CD4-positive, alpha-beta T cell treated with Interleukin-6 at 100 ng/mL for 8 hours (primary cell): ENCODE measurements around the gene JAG2.

ENCODE experiments used
- DNase-seq: peaks from one replicate; pipeline ENCODE4 v3.0.0-alpha.2; 2020; ENCODE audit warnings: mixed read lengths, low spot score

The JAG2 gene

DNA sequence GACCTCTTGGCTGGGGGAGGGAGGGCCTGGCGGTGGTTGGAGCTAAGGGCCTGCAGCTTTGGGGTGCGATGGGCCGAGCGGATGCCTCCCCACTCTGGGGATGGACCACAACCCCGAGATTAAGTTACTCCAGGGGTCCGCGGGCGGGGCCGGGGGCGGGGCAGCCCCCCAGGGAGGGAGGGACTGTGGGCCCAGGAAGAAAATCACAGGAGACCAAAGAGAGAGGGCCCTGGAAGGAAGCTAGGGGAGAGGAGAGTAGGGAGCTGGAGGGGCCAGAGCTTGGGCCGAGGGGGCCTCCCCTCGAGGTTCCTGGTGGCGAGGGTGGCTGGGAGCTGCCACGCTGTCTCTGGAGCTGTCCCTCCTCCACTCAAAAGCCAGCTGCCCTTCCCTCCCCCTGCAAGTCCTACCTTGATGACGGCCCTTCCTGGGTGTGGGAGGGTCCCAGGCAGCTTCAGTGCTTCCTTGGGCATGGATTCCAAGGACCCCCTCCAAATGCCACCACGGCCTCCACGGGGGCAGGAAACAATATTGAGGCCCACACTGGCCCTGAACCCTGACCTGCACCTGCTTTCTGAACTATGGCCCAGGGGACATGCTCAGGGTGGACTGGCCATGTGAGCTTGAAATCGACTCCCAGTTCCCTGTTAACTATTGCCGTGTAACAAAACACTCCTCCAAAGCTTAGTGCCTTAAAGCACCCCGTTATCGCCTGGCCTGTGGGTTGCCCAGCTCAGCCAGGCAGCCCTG lies 13.1 kb upstream of the JAG2 start:
- no peak for DNase-seq

GRCh38 chr14:105180592-105181548 lies 12.3 kb upstream of the JAG2 start, which contains the start of gene NUDT14:
TSS of gene NUDT14 (minus strand) at chr14:105181312. CDS start at chr14:105181209, 103 bp downstream.
- peak; percentile 86 for DNase-seq

- no peak for DNase-seq
Measured at GRCh38 chr14:105179191-105179590, 10.6 kb upstream of the JAG2 start.

GRCh38 chr14:105178868-105179140 lies 10.2 kb upstream of the JAG2 start:
- no peak for DNase-seq

DNA sequence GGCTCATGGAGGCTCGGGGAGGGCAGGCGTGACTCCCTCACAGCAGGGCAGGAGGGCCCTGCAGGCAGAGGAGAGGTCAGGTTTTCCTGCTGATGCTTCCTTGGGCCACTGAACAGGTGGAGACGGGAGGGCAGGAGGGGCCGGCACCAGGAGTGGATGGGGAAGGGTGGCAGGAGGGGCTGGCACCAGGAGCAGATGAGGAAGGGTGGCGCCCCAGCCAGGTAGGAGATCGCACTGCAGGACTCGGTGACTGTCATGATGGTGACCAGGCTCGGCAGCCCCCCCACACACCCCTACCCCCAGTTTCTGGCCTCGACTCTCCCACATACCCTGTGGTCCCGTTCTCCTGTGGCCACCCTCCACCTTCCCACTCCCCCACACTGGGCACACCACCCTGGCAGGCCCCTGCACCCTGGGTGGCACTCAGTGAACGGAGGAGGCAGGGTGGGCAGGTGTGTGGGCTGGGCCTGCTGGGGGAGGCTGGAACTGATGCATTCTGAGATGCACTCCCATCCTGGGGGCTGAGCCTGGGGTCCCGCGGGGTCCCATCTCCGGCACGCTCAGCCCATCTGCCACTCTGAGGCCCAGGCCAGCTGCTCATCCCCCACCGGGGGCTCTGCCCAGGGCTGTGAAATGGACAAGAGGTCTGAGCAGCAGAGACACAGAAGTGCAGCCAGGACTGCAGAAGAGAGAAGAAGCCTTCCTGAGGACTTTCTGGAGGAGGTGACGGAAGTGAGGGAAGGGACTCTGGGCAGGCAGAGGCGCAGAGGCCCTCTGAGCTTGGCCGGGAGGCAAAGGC lies 9.7 kb upstream of the JAG2 start:
- no peak for DNase-seq

DNA sequence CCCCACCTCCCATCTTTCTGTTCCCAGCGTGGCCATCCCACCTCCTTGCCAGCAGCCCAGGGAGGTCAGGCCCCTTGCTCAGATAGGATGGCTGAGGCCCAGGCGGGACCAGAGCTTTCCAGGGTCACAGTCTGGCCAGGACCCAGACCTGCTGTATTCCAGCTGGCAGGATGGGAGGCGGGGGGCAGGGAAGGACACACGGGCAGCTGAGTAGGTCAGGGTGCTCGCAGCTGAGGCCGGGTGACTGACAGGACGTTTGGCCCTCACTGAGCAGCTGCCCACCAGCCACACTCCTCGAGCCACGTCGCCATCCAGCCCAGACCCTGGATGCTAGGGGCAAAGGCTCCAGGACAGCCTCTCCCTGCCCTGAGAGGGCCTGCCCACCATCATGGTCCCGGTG lies 8.5 kb upstream of the JAG2 start:
- DNase-seq = no peak

DNA sequence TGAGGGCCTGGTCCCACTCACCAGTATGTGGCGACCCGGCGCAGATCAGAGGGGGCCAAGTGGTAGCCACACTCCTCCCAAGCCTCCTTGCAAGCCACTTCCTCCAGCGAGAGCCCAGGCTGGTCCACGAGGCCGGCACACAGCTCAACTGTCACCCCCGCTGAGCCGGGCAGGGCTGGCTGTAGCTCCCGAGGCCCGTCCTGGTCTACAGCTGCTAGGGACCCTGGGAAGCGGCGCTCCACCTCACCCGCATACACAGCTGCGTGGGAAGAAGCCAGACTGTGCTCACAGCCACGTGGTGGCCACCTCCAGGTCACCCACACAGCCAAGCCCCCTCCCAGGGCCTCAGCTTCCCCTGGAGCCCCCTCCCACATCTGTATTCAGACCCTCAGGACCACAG lies 7.9 kb upstream of the JAG2 start:
- no peak for DNase-seq

GRCh38 chr14:105173901-105174894 lies 5.6 kb upstream of the JAG2 start:
- DNase-seq = peak; percentile 32

GRCh38 chr14:105173145-105173544 lies 4.6 kb upstream of the JAG2 start:
- no peak for DNase-seq

GRCh38 chr14:105172476-105172875 lies 3.9 kb upstream of the JAG2 start:
- DNase-seq = no peak

GRCh38 chr14:105171004-105171673 lies 2.6 kb upstream of the JAG2 start:
- DNase-seq = no peak

DNA sequence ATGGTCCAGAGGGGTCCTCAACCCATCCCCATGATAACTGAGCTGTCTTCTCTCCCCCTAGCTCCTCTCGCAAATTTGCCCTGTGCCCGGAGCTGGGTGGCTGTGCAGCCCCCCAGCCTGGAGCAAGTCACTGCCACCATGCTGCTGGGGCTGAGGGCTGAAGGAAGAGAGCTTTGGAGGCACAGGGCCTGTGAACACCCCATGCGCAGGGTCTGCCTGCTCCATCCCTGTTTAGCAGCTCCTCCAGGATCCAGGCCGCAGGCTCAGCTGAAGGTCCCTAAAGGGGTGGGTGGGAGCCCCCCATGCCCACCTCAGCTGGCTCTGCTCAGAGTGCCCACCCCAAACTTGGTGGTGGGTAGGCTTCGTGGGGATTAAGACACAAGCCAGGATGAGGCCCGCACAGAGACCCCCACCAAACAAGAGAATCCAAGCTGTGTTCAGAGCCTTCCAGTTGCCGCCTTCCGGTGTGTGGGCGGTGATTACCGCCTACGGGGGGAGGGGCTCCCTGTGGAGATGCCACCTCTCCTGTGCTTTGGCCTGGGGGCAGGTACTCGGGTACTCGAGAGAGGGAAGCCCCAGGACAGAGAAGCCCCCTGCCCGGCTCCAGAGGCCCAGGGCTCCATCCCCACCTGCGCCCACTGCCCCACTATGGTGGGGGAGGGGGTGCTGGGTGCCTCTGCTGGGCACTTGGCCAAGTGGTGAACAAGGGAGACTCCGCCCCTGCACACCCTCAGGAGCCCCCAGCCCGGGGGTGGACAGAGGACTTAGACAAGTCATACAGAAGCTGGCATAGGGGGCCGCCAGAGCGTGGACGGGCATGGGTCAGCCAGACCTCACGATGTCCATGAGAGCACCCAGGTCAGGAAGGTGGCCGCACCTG lies 1.4 kb upstream of the JAG2 start:
- DNase-seq = no peak

DNA sequence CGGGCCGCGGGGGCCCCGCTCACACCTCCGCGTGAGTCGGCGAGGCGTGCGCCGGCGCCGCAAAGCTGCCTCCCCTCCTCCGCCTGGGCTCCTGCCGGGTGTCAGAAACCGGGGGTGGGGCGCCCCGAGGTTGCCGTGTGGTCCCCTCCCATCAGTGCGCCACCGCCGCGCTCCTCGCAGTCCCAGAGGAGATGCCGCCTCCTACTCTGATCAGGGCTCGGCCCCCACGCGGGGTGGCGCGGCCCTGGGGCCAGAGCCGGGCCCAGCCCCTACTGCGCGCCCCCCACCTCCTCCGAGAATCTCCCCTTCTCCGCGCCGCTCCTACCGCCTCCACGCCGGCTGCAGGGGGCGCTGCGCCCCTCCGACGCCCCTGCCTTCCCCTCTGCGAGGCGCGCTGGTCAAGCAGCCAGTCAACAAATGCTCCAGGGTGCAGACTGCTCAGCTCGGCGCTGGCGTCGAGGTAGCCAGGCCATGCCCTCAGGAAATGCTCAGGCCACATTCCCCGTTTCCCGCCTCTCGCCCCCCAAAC lies 467 bp upstream of the JAG2 start:
- DNase-seq = no peak

GRCh38 chr14:105168093-105168420 lies 519 bp downstream of the JAG2 start:
- no peak for DNase-seq

GRCh38 chr14:105167303-105168092 lies 1.1 kb downstream of the JAG2 start:
- no peak for DNase-seq

DNA sequence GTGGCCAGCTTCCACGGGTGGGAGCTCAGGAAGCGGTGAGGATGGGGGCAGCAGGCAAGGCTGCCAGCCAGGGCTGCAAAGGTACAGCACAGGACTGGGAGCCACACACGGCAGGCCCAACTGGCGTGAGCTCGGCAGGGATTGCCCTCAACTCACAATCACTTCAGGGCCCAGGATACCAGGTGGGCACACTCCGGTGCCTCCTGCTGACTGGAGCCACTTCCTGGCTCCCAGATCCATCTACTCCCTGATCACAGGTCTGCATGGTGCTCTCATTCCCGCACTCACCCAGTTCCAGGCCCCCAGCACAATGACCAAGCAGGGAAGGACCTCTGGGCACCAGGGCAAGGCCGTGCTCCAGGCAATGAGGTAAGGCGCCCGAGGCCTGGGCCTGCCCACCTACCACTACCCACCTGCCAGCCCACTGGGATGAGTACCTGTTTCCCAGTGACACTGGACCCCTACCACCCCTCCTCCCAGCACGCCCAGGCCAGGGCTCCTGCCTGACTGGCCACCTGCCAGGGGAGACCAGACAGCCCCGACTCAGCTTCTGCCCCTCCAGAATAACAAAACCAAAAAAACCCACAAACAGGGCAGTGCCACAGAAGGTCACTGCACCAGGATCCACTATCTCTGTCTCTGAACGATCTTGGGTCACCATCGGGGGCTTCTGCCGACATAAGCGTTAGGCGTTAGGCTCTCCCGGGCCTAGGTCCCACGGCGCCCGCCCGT lies 1.8 kb downstream of the JAG2 start:
- no peak for DNase-seq

GRCh38 chr14:105165761-105166485 lies 2.7 kb downstream of the JAG2 start:
- no peak for DNase-seq
